ENCODE data around the gene POLR1F.

Gene POLR1F

GRCh38 chr7:19749658-19750057 lies 40.8 kb upstream of the POLR1F start:
- Histone ChIP-seq H2BK5ac (ENCODE audit: low read length) (no peak overlapping the region), H3K4me2 (ENCODE audit: insufficient read depth, low read length, poor library complexity, severe bottlenecking) (no peak overlapping the region), H3K23ac (ENCODE audit: low read depth, low read length, poor library complexity) (no peak overlapping the region), H3K9me3 (replicated peaks in 1 of 2; ENCODE audit: control insufficient read depth in 2 of 2, insufficient read depth in 1 of 2, low read depth in 1 of 2, low read length in 2 of 2) (no peaks in the 10 kb centered on the region), H4K91ac (ENCODE audit: low read depth, low read length, poor library complexity) (no peak overlapping the region), H4K8ac (ENCODE audit: low read depth, low read length) (no peak overlapping the region), H3K18ac (ENCODE audit: low read length) (no peak overlapping the region), H3K14ac (ENCODE audit: low read length) (no peak overlapping the region), H2BK15ac (ENCODE audit: low read length) (no peak overlapping the region), H3K4ac (ENCODE audit: low read length) (no peak overlapping the region), H2BK12ac (ENCODE audit: low read length) (no peak overlapping the region), H2BK120ac (ENCODE audit: low read depth, low read length) (no peak overlapping the region), H3K4me3 (ENCODE audit: low read length in 2 of 2) (no peak overlapping the region), H3K27me3 (ENCODE audit: control insufficient read depth in 3 of 3, insufficient read depth in 3 of 3, low read depth in 1 of 3, low read length in 3 of 3) (no peaks in the 10 kb centered on the region), H3K79me1 (ENCODE audit: low read depth, low read length) (no peaks in the 10 kb centered on the region), H2AK5ac (ENCODE audit: low read depth, low read length) (no peak overlapping the region), H3K9ac (ENCODE audit: low read depth, low read length, poor library complexity) (no peak overlapping the region), H3K36me3 (replicated peaks in 1 of 2; ENCODE audit: control insufficient read depth in 2 of 2, insufficient read depth in 2 of 2, low read length in 2 of 2) (no peaks in the 10 kb centered on the region), H2AFZ (ENCODE audit: low read length) (no peak overlapping the region), H3K4me1 (ENCODE audit: control insufficient read depth in 2 of 2, insufficient read depth in 1 of 2, low read depth in 1 of 2, low read length in 2 of 2) (no peaks in the 10 kb centered on the region), H3K27ac (replicated peaks; ENCODE audit: low read length) (no peak overlapping the region)
- DNase-seq (ENCODE audit: low spot score), result no peak
- 100% methylated on average over 2 of the region's 4 CpGs; no CpG with 5 or more reads in 1 of the 2 donors for WGBS, 2 donors (ENCODE audit: extremely low coverage in 2 of 2, insufficient read length in 2 of 2, insufficient replicate concordance in 1 of 2)

- Histone ChIP-seq H4K91ac (ENCODE audit: low read depth, low read length, poor library complexity) (no peak overlapping the region), H3K14ac (ENCODE audit: low read length) (no peak overlapping the region), H3K4me2 (ENCODE audit: insufficient read depth, low read length, poor library complexity, severe bottlenecking) (no peak overlapping the region), H3K18ac (ENCODE audit: low read length) (no peak overlapping the region), H3K36me3 (replicated peaks in 1 of 2; ENCODE audit: control insufficient read depth in 2 of 2, insufficient read depth in 2 of 2, low read length in 2 of 2) (no peaks in the 10 kb centered on the region), H3K4ac (ENCODE audit: low read length) (no peak overlapping the region), H4K8ac (ENCODE audit: low read depth, low read length) (no peak overlapping the region), H2AFZ (ENCODE audit: low read length) (no peak overlapping the region), H3K23ac (ENCODE audit: low read depth, low read length, poor library complexity) (no peak overlapping the region), H3K9me3 (replicated peaks in 1 of 2; ENCODE audit: control insufficient read depth in 2 of 2, insufficient read depth in 1 of 2, low read depth in 1 of 2, low read length in 2 of 2) (no peaks in the 10 kb centered on the region), H3K79me1 (ENCODE audit: low read depth, low read length) (no peaks in the 10 kb centered on the region), H2BK12ac (ENCODE audit: low read length) (no peak overlapping the region), H3K27ac (replicated peaks; ENCODE audit: low read length) (no peak overlapping the region), H3K4me1 (ENCODE audit: control insufficient read depth in 2 of 2, insufficient read depth in 1 of 2, low read depth in 1 of 2, low read length in 2 of 2) (no peaks in the 10 kb centered on the region), H2BK120ac (ENCODE audit: low read depth, low read length) (no peak overlapping the region), H3K4me3 (ENCODE audit: low read length in 2 of 2) (no peak overlapping the region), H2BK5ac (ENCODE audit: low read length) (no peak overlapping the region), H2BK15ac (ENCODE audit: low read length) (no peak overlapping the region), H3K9ac (ENCODE audit: low read depth, low read length, poor library complexity) (no peak overlapping the region), H2AK5ac (ENCODE audit: low read depth, low read length) (no peak overlapping the region), H3K27me3 (ENCODE audit: control insufficient read depth in 3 of 3, insufficient read depth in 3 of 3, low read depth in 1 of 3, low read length in 3 of 3) (no peaks in the 10 kb centered on the region)
- DNase-seq (ENCODE audit: low spot score), result peak; percentile 37
- WGBS, 2 donors (ENCODE audit: extremely low coverage in 2 of 2, insufficient read length in 2 of 2, insufficient replicate concordance in 1 of 2), result no CpG with 5 or more reads among the region's 4 CpGs
These were observed 39.0 kb upstream of the POLR1F start for GRCh38 chr7:19747740-19748339.

GRCh38 chr7:19744075-19744474 lies 35.2 kb upstream of the POLR1F start:
- H3K14ac ChIP-seq (ENCODE audit: low read length), result no peak overlapping the region
- no peak overlapping the region for H3K18ac ChIP-seq (ENCODE audit: low read length)
- H2BK12ac ChIP-seq (ENCODE audit: low read length), result no peak overlapping the region
- DNase-seq (ENCODE audit: low spot score), result no peak
- no peak overlapping the region for H3K23ac ChIP-seq (ENCODE audit: low read depth, low read length, poor library complexity)
- H3K4me3 ChIP-seq (ENCODE audit: low read length in 2 of 2), result no peak overlapping the region
- H3K4ac ChIP-seq (ENCODE audit: low read length), result no peak overlapping the region
- H2AFZ ChIP-seq (ENCODE audit: low read length), result no peak overlapping the region
- H2BK15ac ChIP-seq (ENCODE audit: low read length), result no peak overlapping the region
- no peak overlapping the region for H4K91ac ChIP-seq (ENCODE audit: low read depth, low read length, poor library complexity)
- H4K8ac ChIP-seq (ENCODE audit: low read depth, low read length), result no peak overlapping the region
- H3K36me3 ChIP-seq (replicated peaks in 1 of 2; ENCODE audit: control insufficient read depth in 2 of 2, insufficient read depth in 2 of 2, low read length in 2 of 2), result no peaks in the 10 kb centered on the region
- no peaks in the 10 kb centered on the region for H3K4me1 ChIP-seq (ENCODE audit: control insufficient read depth in 2 of 2, insufficient read depth in 1 of 2, low read depth in 1 of 2, low read length in 2 of 2)
- H3K4me2 ChIP-seq (ENCODE audit: insufficient read depth, low read length, poor library complexity, severe bottlenecking), result no peak overlapping the region
- H3K79me1 ChIP-seq (ENCODE audit: low read depth, low read length), result no peaks in the 10 kb centered on the region
- H3K27ac ChIP-seq (replicated peaks; ENCODE audit: low read length), result no peak overlapping the region
- H2BK120ac ChIP-seq (ENCODE audit: low read depth, low read length), result no peak overlapping the region
- no peak overlapping the region for H3K9ac ChIP-seq (ENCODE audit: low read depth, low read length, poor library complexity)
- H3K9me3 ChIP-seq (replicated peaks in 1 of 2; ENCODE audit: control insufficient read depth in 2 of 2, insufficient read depth in 1 of 2, low read depth in 1 of 2, low read length in 2 of 2), result no peaks in the 10 kb centered on the region
- no peaks in the 10 kb centered on the region for H3K27me3 ChIP-seq (ENCODE audit: control insufficient read depth in 3 of 3, insufficient read depth in 3 of 3, low read depth in 1 of 3, low read length in 3 of 3)
- no CpG with 5 or more reads among the region's 1 CpG for WGBS, 2 donors (ENCODE audit: extremely low coverage in 2 of 2, insufficient read length in 2 of 2, insufficient replicate concordance in 1 of 2)
- no peak overlapping the region for H2AK5ac ChIP-seq (ENCODE audit: low read depth, low read length)
- H2BK5ac ChIP-seq (ENCODE audit: low read length), result no peak overlapping the region

- no peak overlapping the region for H3K14ac ChIP-seq (ENCODE audit: low read length)
- H3K36me3 ChIP-seq (replicated peaks in 1 of 2; ENCODE audit: control insufficient read depth in 2 of 2, insufficient read depth in 2 of 2, low read length in 2 of 2), result no peaks in the 10 kb centered on the region
- H3K18ac ChIP-seq (ENCODE audit: low read length), result no peak overlapping the region
- no peak overlapping the region for H2BK12ac ChIP-seq (ENCODE audit: low read length)
- H2BK5ac ChIP-seq (ENCODE audit: low read length), result no peak overlapping the region
- no peak overlapping the region for H2BK15ac ChIP-seq (ENCODE audit: low read length)
- no peak overlapping the region for H3K4ac ChIP-seq (ENCODE audit: low read length)
- H3K4me1 ChIP-seq (ENCODE audit: control insufficient read depth in 2 of 2, insufficient read depth in 1 of 2, low read depth in 1 of 2, low read length in 2 of 2), result peaks cover 0 to 3% of the 10 kb centered on the region in 2 donors
- no peak overlapping the region for H4K91ac ChIP-seq (ENCODE audit: low read depth, low read length, poor library complexity)
- H3K27me3 ChIP-seq (ENCODE audit: control insufficient read depth in 3 of 3, insufficient read depth in 3 of 3, low read depth in 1 of 3, low read length in 3 of 3), result no peaks in the 10 kb centered on the region
- no peaks in the 10 kb centered on the region for H3K79me1 ChIP-seq (ENCODE audit: low read depth, low read length)
- H3K23ac ChIP-seq (ENCODE audit: low read depth, low read length, poor library complexity), result no peak overlapping the region
- DNase-seq (ENCODE audit: low spot score), result no peak
- H3K9me3 ChIP-seq (replicated peaks in 1 of 2; ENCODE audit: control insufficient read depth in 2 of 2, insufficient read depth in 1 of 2, low read depth in 1 of 2, low read length in 2 of 2), result no peaks in the 10 kb centered on the region
- no peak overlapping the region for H2AFZ ChIP-seq (ENCODE audit: low read length)
- H4K8ac ChIP-seq (ENCODE audit: low read depth, low read length), result no peak overlapping the region
- H2AK5ac ChIP-seq (ENCODE audit: low read depth, low read length), result no peak overlapping the region
- no peak overlapping the region for H3K9ac ChIP-seq (ENCODE audit: low read depth, low read length, poor library complexity)
- no peak overlapping the region for H2BK120ac ChIP-seq (ENCODE audit: low read depth, low read length)
- H3K4me3 ChIP-seq (ENCODE audit: low read length in 2 of 2), result no peak overlapping the region
- H3K4me2 ChIP-seq (ENCODE audit: insufficient read depth, low read length, poor library complexity, severe bottlenecking), result no peak overlapping the region
- H3K27ac ChIP-seq (replicated peaks; ENCODE audit: low read length), result no peak overlapping the region
- WGBS, 2 donors (ENCODE audit: extremely low coverage in 2 of 2, insufficient read length in 2 of 2, insufficient replicate concordance in 1 of 2), result no CpG with 5 or more reads among the region's 3 CpGs
These were observed 19.9 kb upstream of the POLR1F start for GRCh38 chr7:19728716-19729115.
